K562 (cell line): ENCODE measurements around the gene ARHGAP15. TPM values are rescaled to one million over a fixed set of nuclear protein-coding genes. Genes with fewer than 3 reads are reported as not detected.

Experiments used
- ATAC-seq: fragments of 200-7000 bp; cut with Tn5 transposase; 3 replicates; pipeline ENCODE4 v1.9.1; 2020; ENCODE audit warnings: moderate library complexity
- BruUV-seq: library from RNA; stranded (reverse); fragments of 400-500 nt; replicated peaks from 2 replicates; lab custom pipeline; 2021; lab: Mats Ljungman, UMichigan
- CTCF ChIA-PET: fragments of 300-600 bp; formaldehyde crosslinking; extraction: SDS; loops from one replicate; lab custom pipeline; 2021; ENCODE audit warnings: low intra/inter-chr PET ratio; lab: Yijun Ruan, JAX
- POLR2A ChIA-PET: fragments of 300-600, 350-650 bp; sonication (Branson Sonifier 250); formaldehyde crosslinking; extraction: SDS; loops from one replicate; lab custom pipeline; 2021; ENCODE audit warnings: antibody characterized with exemption, inconsistent platforms; lab: Yijun Ruan, JAX
- DNase-seq, 4 experiments: peaks; one replicate each; pipeline versions ENCODE4 v3.0.0 to v3.0.0-alpha.2; 2011 to 2018; ENCODE audit warnings: low spot score in 3 of 4, mixed read lengths in 3 of 4; ENCODE audit errors: extremely low read depth in 1 of 4
- FAIRE-seq: peaks from 2 replicates; lab custom pipeline; 2011; peaks lifted over from hg19 to GRCh38; lab: Jason Lieb, UNC
- H2AFZ ChIP-seq: 2 replicates; pipeline ENCODE4 v1.6.0; 2011; ENCODE audit warnings: low read depth, low read length, control low read depth, inconsistent platforms
- H3K27ac ChIP-seq: fragments of 200-600 bp; 3 replicates; pipeline ENCODE4 v1.8.0; 2011; ENCODE audit warnings: low read depth, mild to moderate bottlenecking, control low read depth, inconsistent platforms, low read length, moderate library complexity, mixed read lengths; ENCODE audit errors: extremely low read depth
- H3K27me3 ChIP-seq, 2 experiments: fragments of 300-600 bp in 1 of 2; 2 replicates in 1 of 2; 3 replicates in 1 of 2; pipeline versions ENCODE4 v1.6.0 to v1.8.0; 2011; ENCODE audit warnings: inconsistent platforms in 2 of 2, low read length in 2 of 2, mild to moderate bottlenecking in 1 of 2, mixed read lengths in 1 of 2, moderate library complexity in 1 of 2; ENCODE audit not compliant: control insufficient read depth in 2 of 2, insufficient read depth in 2 of 2
- H3K36me3 ChIP-seq: fragments of 300-600 bp; 3 replicates; pipeline ENCODE4 v1.8.0; 2011; ENCODE audit warnings: mild to moderate bottlenecking, low read length, inconsistent platforms; ENCODE audit not compliant: control insufficient read depth, insufficient read depth
- H3K4me1 ChIP-seq, 2 experiments: fragments of 200-600 bp in 1 of 2; replicated peaks in 1 of 2; 2 replicates in 1 of 2; 3 replicates in 1 of 2; pipeline versions ENCODE4 v1.5.1 to v1.8.0; 2011; ENCODE audit warnings: inconsistent platforms in 2 of 2, low read length in 2 of 2, mild to moderate bottlenecking in 1 of 2, mixed read lengths in 1 of 2, moderate library complexity in 1 of 2; ENCODE audit not compliant: control insufficient read depth in 2 of 2, insufficient read depth in 2 of 2
- H3K4me2 ChIP-seq: 2 replicates; pipeline ENCODE4 v1.6.1; 2011; ENCODE audit warnings: low read length, control low read depth, inconsistent platforms, mixed read lengths; ENCODE audit not compliant: insufficient read depth
- H3K4me3 ChIP-seq: fragments of 200-600 bp; sonication (generic), shearing (Covaris generic); 2 replicates; pipeline ENCODE4 v1.5.1; 2016; ENCODE audit warnings: control low read depth, inconsistent platforms
- H3K79me2 ChIP-seq: fragments of 200-600 bp; 3 replicates; pipeline ENCODE4 v1.8.0; 2011; ENCODE audit warnings: low read length, inconsistent platforms; ENCODE audit not compliant: control insufficient read depth, insufficient read depth
- H3K9ac ChIP-seq, 2 experiments: 2 replicates each; pipeline versions ENCODE4 v1.6.0 to v1.6.1; 2011; ENCODE audit warnings: low read depth in 2 of 2, low read length in 2 of 2, control low read depth in 1 of 2, inconsistent platforms in 1 of 2, mild to moderate bottlenecking in 1 of 2, mixed read lengths in 1 of 2; ENCODE audit not compliant: insufficient read depth in 1 of 2
- H3K9me1 ChIP-seq: one replicate; pipeline ENCODE4 v1.6.0; 2011; ENCODE audit warnings: inconsistent platforms, mild to moderate bottlenecking, low read length, moderate library complexity; ENCODE audit not compliant: control insufficient read depth, insufficient read depth
- H3K9me3 ChIP-seq: replicated peaks from 2 replicates; pipeline ENCODE4 v1.5.1; 2011; ENCODE audit warnings: low read depth, low read length, inconsistent platforms; ENCODE audit not compliant: control insufficient read depth, insufficient read depth
- H4K20me1 ChIP-seq: replicated peaks from 2 replicates; pipeline ENCODE4 v1.6.1; 2011; ENCODE audit warnings: low read length, inconsistent platforms, mixed read lengths; ENCODE audit not compliant: control insufficient read depth, insufficient read depth
- CTCF ChIP-seq, 3 experiments: IDR thresholded peaks in 2 of 3; conservative IDR thresholded peaks in 1 of 3; 2 replicates each; pipeline ENCODE4 v1.5.1; 2011 to 2012; ENCODE audit warnings: low read length in 3 of 3, mild to moderate bottlenecking in 3 of 3, control low read depth in 2 of 3, improper control_type of control experiment in 1 of 3, inconsistent platforms in 1 of 3, low read depth in 1 of 3, mixed read lengths in 1 of 3, moderate library complexity in 1 of 3; ENCODE audit not compliant: insufficient read depth in 2 of 3
- DPF2 ChIP-seq: fragments of 450-650 bp; IDR thresholded peaks from 2 replicates; pipeline ENCODE4 v1.6.1; 2016
- GABPA ChIP-seq: fragments of 200-800 bp; sonication (Bioruptor generic); conservative IDR thresholded peaks from 2 replicates; pipeline ENCODE4 v1.6.1; 2016; ENCODE audit warnings: low read depth, missing genetic modification characterization, missing compliant biosample characterization
- KDM2B ChIP-seq: fragments of 250-450 bp; sonication (Bioruptor Pico); IDR thresholded peaks from 2 replicates; pipeline ENCODE4 v1.8.0; 2021; ENCODE audit warnings: mild to moderate bottlenecking, moderate library complexity
- PML ChIP-seq: IDR thresholded peaks from 2 replicates; pipeline ENCODE4 v1.6.1; 2012; ENCODE audit warnings: low read length, inconsistent platforms
- POU5F1 ChIP-seq: fragments of 150-350 bp; IDR thresholded peaks from 2 replicates; pipeline ENCODE4 v1.6.1; 2014; ENCODE audit warnings: borderline replicate concordance, low read length, low read depth, mild to moderate bottlenecking; ENCODE audit not compliant: partially characterized antibody
- RAD21 ChIP-seq, 2 experiments: fragments of 250-450 bp in 1 of 2; fragments of 450-650 bp in 1 of 2; sonication (Bioruptor Pico) in 1 of 2; formaldehyde crosslinking in 1 of 2; IDR thresholded peaks in 1 of 2; conservative IDR thresholded peaks in 1 of 2; 2 replicates each; pipeline versions ENCODE4 v1.4.0 to v1.8.0; 2020 to 2022; ENCODE audit warnings: mild to moderate bottlenecking in 2 of 2, moderate library complexity in 1 of 2
- THAP12 ChIP-seq: fragments of 250-450 bp; sonication (Bioruptor Pico); IDR thresholded peaks from 2 replicates; pipeline ENCODE4 v1.9.0; 2021; ENCODE audit warnings: mild to moderate bottlenecking, inconsistent platforms
- ZBTB8A ChIP-seq: fragments of 450-650 bp; IDR thresholded peaks from 2 replicates; pipeline ENCODE4 v1.6.1; 2018; ENCODE audit warnings: mild to moderate bottlenecking, moderate library complexity; ENCODE audit not compliant: partially characterized antibody
- ZNF174 ChIP-seq: fragments of 250-450 bp; sonication (Bioruptor Pico); IDR thresholded peaks from 2 replicates; pipeline ENCODE4 v1.4.0; 2020; ENCODE audit warnings: mild to moderate bottlenecking
- ZNF449 ChIP-seq: fragments of 250-450 bp; sonication (Bioruptor Pico); IDR thresholded peaks from 2 replicates; pipeline ENCODE4 v1.8.0; 2022; ENCODE audit warnings: moderate library complexity, mild to moderate bottlenecking, inconsistent platforms
- ZNF584 ChIP-seq: fragments of 200-800 bp; sonication (Bioruptor generic); IDR thresholded peaks from 2 replicates; pipeline ENCODE4 v1.6.1; 2016; ENCODE audit warnings: low read depth, mild to moderate bottlenecking, missing genetic modification characterization, missing compliant biosample characterization
- WGBS: fragments of 100-300 bp; shearing (Covaris generic); methylation state at CpG from one replicate; pipeline ENCODE4 v1.1.6; 2016; ENCODE audit warnings: low coverage, mixed read lengths; ENCODE audit not compliant: insufficient coverage; ENCODE audit errors: missing lambda C conversion rate; 5-methylcytosine and 5-hydroxymethylcytosine counted together
- in situ Hi-C: fragments of 300-500 bp; cut with MboI; formaldehyde crosslinking; loops from 4 replicates; pipeline ENCODE4 v1.15.0; 2018; ENCODE audit warnings: inconsistent platforms, mixed read lengths
- intact Hi-C: fragments of 100-400 bp; cut with micrococcal nuclease; formaldehyde crosslinking; loops from 2 replicates; pipeline ENCODE4 v1.14.2; 2022
- polyA plus RNA-seq, 8 experiments: library from polyadenylated mRNA; depleted of rRNA in 4 of 8; stranded (reverse) in 5 of 8; unstranded in 3 of 8; fragments of >200 nt; fragmentation: Nextera tagmentation in 2 of 8; fragmentation: Illumina TruSeq in 1 of 8; extraction: Ambion mirVana in 2 of 8; extraction: Trizol in 1 of 8; gene quantifications; 2 replicates each; pipeline versions ENCODE4 v1.2.1 to v1.2.3, GENCODE V29; 2011 to 2014; ENCODE audit warnings: inconsistent platforms in 1 of 8, missing spikeins in 1 of 8
- total RNA-seq, 7 experiments: library from RNA; depleted of rRNA in 6 of 7; stranded (reverse); fragments of >200 nt in 6 of 7; fragmentation: Illumina TruSeq in 2 of 7; extraction: Trizol in 2 of 7; gene quantifications; 2 replicates each; pipeline versions ENCODE4 v1.2.1 to v1.2.3, GENCODE V29; 2011 to 2021; ENCODE audit warnings: low replicate concordance in 1 of 7

Gene ARHGAP15
- total and polyA plus RNA-seq, 9 of the 15 experiments (the other 6 are each of a cell fraction or from before 2014, with no cell fraction given): 1.5 to 17.9 (median 7.9) TPM

- Histone ChIP-seq H3K27me3 (no peaks in the 10 kb centered on the region), H3K9me1 (no peaks in the 10 kb centered on the region), H3K4me3 (no peak overlapping the region), H3K9ac (no peak overlapping the region), H3K4me2 (no peak overlapping the region)
- ChIA-PET POLR2A (no interaction called here), CTCF (no interaction called here)
- no TSS peak for BruUV-seq
- intact Hi-C loops: no loop called here
- no peak for TF ChIP-seq POU5F1
- no peak for TF ChIP-seq ZBTB8A
- TF ChIP-seq PML: no peak
- TF ChIP-seq ZNF584 (CRISPR knock-in tag): no peak
- peak; percentile 41; a peak in 2 of 4 replicates for TF ChIP-seq RAD21 (CRISPR knock-in tag; conservative IDR thresholded peaks at IDR 0.05 in 1 of 2, IDR thresholded peaks at IDR 0.05 in 1 of 2)
- TF ChIP-seq ZNF449: no peak
- no peak for TF ChIP-seq DPF2
- no peak for TF ChIP-seq THAP12 (CRISPR knock-in tag)
- peak; percentile 20 to 38 (median 25); a peak in 3 of 6 replicates for TF ChIP-seq CTCF (IDR thresholded peaks at IDR 0.05 in 2 of 3, conservative IDR thresholded peaks at IDR 0.05 in 1 of 3; ENCODE audit: insufficient read depth in 2 of 3, low read depth in 1 of 3, low read length in 3 of 3)
- no peak for TF ChIP-seq KDM2B (CRISPR knock-in tag)
- TF ChIP-seq ZNF174: no peak
- no peak for TF ChIP-seq GABPA
- TF ChIP-seq, all 486 proteins: peak for 2
- H3K4me1 ChIP-seq: no peaks in the 10 kb centered on the region
- 0 out of 2 replicates have a peak overlapping the region, but pooled peaks have one; percentile 17 for H2AFZ ChIP-seq
- H3K36me3 ChIP-seq: no peaks in the 10 kb centered on the region
- DNase-seq: peak in 1 of 4 experiments; percentile 9
- no peak for FAIRE-seq
- H3K79me2 ChIP-seq: no peaks in the 10 kb centered on the region
- no peaks in the 10 kb centered on the region for H4K20me1 ChIP-seq
- WGBS: 3% methylated on average over 5 of the region's 5 CpGs
- in situ Hi-C loops: no loop called here
- no peak for ATAC-seq
- H3K9me3 ChIP-seq: no peaks in the 10 kb centered on the region
- no peak overlapping the region for H3K27ac ChIP-seq
Observed at GRCh38 chr2:143582046-143582747, 453.0 kb downstream of the ARHGAP15 start.
